Measurements from ENCODE around the gene THADA.
A peak's percentile ranks its signal among the peaks of the same experiment; 100 is the strongest.

Gene THADA

DNA sequence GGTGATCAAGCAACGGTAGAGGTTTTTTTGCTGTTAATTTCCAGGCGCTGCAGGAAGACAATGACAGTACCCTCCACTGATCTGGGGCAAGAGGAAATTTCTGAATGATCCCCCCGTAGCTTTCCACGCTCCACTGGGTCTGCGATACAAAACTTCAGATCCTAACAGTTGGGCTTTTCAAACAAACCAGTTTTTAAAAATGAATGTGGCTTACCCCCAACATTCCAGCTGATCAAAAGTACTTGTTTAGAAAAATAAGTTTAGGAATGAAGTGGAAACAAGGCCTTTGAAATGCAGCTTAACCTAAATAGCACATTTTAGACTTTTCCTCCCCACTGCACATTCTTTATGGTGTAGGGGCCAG, 375.1 kb downstream of the THADA start:
- H3K9me3 Mint-ChIP-seq = no peaks in the 10 kb centered on the region
- peaks cover 40 to 77% of the 10 kb centered on the region in 2 donors for H3K4me1 Mint-ChIP-seq
- ATAC-seq (replicated peaks) (no peak), DNase-seq (no peak)
- peak overlapping the region; percentile 98 for H3K27ac Mint-ChIP-seq
- peak overlapping the region; percentile 86 to 96 for H3K4me3 Mint-ChIP-seq
- peaks cover 0 to 4% of the 10 kb centered on the region in 2 donors for H3K27me3 Mint-ChIP-seq
- peaks cover 15 to 22% of the 10 kb centered on the region in 2 donors for H3K36me3 Mint-ChIP-seq

DNA sequence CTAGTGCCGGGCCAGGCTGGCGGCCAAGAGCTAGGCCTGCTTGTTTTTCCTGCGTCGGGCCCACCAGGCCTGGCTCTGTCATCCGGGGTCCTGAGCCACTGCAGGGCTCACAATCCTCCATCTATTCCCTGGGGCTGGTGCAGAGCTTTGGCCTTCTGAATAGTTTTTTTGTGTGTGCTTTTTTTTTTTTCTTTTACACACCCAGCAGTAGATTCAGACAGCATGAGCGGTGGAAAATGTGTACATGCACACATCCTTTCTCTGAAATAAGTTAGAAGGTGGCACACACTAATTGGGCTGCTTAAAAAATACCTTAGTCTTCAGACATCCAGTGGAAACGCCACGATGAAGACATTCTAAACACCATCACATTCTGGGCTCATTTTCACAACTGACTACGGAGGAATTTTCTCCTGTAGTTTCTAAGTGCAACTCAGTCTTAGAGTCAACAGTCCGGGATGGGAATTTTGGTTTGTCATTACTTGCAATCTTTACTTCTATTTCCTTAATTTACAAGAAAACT, 375.5 kb downstream of the THADA start:
- Mint-ChIP-seq H3K4me3 (peak overlapping the region; percentile 86 to 96), H3K9me3 (no peaks in the 10 kb centered on the region), H3K27me3 (peaks cover 0 to 4% of the 10 kb centered on the region in 2 donors), H3K27ac (peak overlapping the region; percentile 98), H3K36me3 (peaks cover 12 to 19% of the 10 kb centered on the region in 2 donors), H3K4me1 (peaks cover 39 to 72% of the 10 kb centered on the region in 2 donors)
- DNase-seq (no peak), ATAC-seq (replicated peaks) (peak in 1 of 2 donors; percentile 22)

DNA sequence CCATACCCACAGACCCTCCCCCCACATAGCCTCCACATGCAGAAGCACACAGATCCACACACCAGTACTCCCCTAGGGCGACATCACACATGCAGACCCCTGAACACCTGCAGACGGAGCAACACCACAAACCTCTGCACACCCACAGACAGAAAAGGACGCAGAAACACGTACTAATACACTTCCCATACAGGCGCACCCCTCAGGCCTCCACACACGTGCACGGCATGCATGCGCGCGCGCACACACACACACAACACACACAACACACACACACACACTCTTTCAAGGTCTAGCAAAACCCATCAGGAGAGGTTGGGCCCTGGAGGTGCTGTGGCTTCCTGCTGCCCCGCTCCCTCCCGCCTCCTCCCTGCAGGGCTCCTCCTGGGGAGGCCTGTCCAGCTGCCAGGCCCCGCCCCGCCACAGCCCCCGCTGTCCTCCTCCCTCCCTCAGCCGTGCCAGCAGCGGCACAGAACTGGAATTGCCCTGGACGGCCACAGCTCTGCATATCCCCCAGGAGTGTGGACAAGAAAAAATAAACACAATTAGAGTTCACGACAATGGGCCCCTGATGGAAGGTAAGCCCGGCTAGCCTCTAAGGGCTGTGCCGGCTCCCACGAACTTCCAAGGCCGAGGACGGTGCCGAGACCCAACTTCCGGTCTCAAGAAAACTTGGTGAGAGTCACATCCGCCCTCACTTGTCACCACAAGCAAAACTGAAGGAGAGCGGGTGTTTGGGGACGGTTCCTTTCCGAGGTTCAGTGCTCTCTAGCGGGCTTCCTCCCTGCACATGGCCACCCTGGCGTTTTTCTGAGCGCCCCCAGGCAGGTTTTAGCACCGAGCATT, 376.2 kb downstream of the THADA start:
- peak overlapping the region; percentile 86 to 96 for H3K4me3 Mint-ChIP-seq
- peaks cover 0 to 4% of the 10 kb centered on the region in 2 donors for H3K27me3 Mint-ChIP-seq
- peak; percentile 72 to 74 for ATAC-seq (replicated peaks)
- H3K36me3 Mint-ChIP-seq = peaks cover 9 to 16% of the 10 kb centered on the region in 2 donors
- peak overlapping the region; percentile 98 for H3K27ac Mint-ChIP-seq
- peaks cover 39 to 69% of the 10 kb centered on the region in 2 donors for H3K4me1 Mint-ChIP-seq
- no peaks in the 10 kb centered on the region for H3K9me3 Mint-ChIP-seq
- peak; percentile 74 for DNase-seq

DNA sequence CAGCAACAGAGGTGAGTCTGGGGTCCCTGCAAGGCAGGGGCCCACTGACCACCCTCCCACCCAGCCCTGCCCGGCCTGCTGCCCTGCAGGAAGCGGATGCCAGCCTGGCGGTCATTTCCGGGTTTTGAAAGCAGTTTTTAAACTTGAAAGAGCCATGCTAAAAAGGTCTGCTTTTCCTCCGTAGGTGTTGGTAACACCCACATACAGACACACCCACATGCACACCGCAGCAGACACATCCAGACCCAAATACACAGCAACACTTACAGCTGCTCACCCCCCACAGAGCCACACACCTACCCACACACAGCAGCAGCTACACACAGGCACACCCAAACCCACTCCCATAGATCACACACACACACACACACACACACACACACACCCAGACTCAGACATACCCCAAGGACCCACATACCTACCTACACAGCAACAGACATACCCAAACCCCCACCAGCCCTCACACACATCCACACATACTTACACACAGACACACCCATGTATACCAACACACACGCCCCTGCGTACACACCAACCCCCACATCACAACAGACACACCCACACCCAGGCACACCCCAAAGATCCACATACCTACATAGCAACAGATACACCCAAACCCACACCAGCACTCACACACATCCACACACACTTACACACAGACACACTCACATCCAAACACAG, 377.0 kb downstream of the THADA start:
- no peaks in the 10 kb centered on the region for H3K27me3 Mint-ChIP-seq
- peak overlapping the region; percentile 98 for H3K27ac Mint-ChIP-seq
- peaks cover 5 to 10% of the 10 kb centered on the region in 2 donors for H3K36me3 Mint-ChIP-seq
- no peaks in the 10 kb centered on the region for H3K9me3 Mint-ChIP-seq
- peak; percentile 44 for DNase-seq
- peak overlapping the region; percentile 86 to 96 for H3K4me3 Mint-ChIP-seq
- H3K4me1 Mint-ChIP-seq = peaks cover 36 to 62% of the 10 kb centered on the region in 2 donors
- peak; percentile 32 to 44 for ATAC-seq (replicated peaks)

DNA sequence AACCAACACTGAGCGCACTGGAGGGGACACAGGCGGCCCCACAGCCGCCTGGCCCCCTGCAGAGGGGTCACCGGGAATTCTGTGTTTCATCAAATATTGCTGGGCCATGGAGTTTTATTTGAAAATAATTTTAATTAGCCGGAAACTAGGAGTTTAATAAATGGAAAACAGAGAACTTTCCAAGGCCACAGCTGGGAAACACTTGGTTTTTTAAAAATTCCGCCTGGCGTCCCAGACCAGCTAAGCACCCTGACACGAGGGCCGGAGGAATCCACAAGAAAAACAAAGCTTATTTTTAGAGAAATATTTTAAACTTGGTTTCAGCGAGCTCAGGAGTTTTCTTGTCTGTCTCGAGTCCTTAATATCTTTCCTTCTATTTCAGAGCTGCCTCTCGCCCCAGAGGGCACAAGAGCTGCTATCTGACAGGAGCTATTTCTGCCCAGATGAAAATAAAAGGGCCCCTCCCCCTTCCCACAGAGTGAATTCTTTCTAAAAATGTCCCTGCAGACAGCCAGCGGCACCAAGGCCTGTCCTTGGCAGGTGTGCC, 377.6 kb downstream of the THADA start:
- H3K36me3 Mint-ChIP-seq = peaks cover 5 to 6% of the 10 kb centered on the region in 2 donors
- no peaks in the 10 kb centered on the region for H3K9me3 Mint-ChIP-seq
- no peaks in the 10 kb centered on the region for H3K27me3 Mint-ChIP-seq
- no peak for DNase-seq
- ATAC-seq (replicated peaks) = peak; percentile 1 to 2
- peak overlapping the region; percentile 98 for H3K27ac Mint-ChIP-seq
- peaks cover 36 to 58% of the 10 kb centered on the region in 2 donors for H3K4me1 Mint-ChIP-seq
- peak overlapping the region; percentile 86 to 96 for H3K4me3 Mint-ChIP-seq

- H3K9me3 Mint-ChIP-seq = no peaks in the 10 kb centered on the region
- H3K27me3 Mint-ChIP-seq = no peaks in the 10 kb centered on the region
- peaks cover 6% of the 10 kb centered on the region in 2 donors for H3K36me3 Mint-ChIP-seq
- peak overlapping the region; percentile 40 to 96 for H3K4me3 Mint-ChIP-seq
- H3K27ac Mint-ChIP-seq = peak overlapping the region; percentile 98
- DNase-seq = no peak
- no peak for ATAC-seq (replicated peaks)
- peaks cover 39 to 60% of the 10 kb centered on the region in 2 donors for H3K4me1 Mint-ChIP-seq
These were observed 378.3 kb downstream of the THADA start for GRCh38 chr2:43217228-43218154.

- DNase-seq (no peak), ATAC-seq (replicated peaks) (no peak)
- H3K4me1 Mint-ChIP-seq = peaks cover 35 to 57% of the 10 kb centered on the region in 2 donors
- H3K27ac Mint-ChIP-seq = no peak overlapping the region
- no peaks in the 10 kb centered on the region for H3K9me3 Mint-ChIP-seq
- H3K4me3 Mint-ChIP-seq = no peak overlapping the region
- H3K27me3 Mint-ChIP-seq = no peaks in the 10 kb centered on the region
- peaks cover under 1 to 3% of the 10 kb centered on the region in 2 donors for H3K36me3 Mint-ChIP-seq
These were observed 379.2 kb downstream of the THADA start for GRCh38 chr2:43216629-43217028.

DNA sequence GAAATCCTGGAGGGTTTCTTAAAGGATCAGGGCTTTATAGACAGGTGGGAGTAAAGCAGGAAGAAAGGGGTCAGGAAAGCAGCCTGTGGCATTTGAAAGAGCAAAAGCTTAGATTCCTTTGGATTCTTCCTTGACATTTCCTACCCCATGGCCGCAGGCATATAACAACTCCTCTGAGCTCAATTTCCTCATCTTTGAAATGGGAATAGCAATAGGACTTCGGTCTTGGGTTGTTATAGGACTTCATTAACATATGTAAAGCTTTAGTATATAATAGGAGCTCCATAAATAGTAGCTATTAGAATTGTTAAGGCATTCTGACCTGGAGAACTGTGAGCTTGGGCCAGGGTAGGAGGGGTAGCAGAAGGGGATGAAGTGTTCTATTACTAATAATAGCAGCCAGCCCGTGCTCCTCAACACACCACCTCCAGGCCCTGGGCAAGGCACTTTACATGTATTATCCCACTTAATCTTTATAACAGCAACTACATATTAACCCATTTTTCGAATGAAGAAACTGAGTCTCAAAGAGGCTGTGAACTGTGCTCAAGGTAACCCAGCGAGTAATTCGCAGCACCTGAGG, 380.1 kb downstream of the THADA start:
- no peak overlapping the region for H3K27ac Mint-ChIP-seq
- no peak overlapping the region for H3K4me3 Mint-ChIP-seq
- peaks cover 0 to 3% of the 10 kb centered on the region in 2 donors for H3K36me3 Mint-ChIP-seq
- H3K27me3 Mint-ChIP-seq = no peaks in the 10 kb centered on the region
- H3K4me1 Mint-ChIP-seq = peaks cover 32 to 52% of the 10 kb centered on the region in 2 donors
- H3K9me3 Mint-ChIP-seq = no peaks in the 10 kb centered on the region
- ATAC-seq (replicated peaks) (no peak), DNase-seq (no peak)

- DNase-seq (no peak), ATAC-seq (replicated peaks) (no peak)
- Mint-ChIP-seq H3K36me3 (peaks cover 0 to 3% of the 10 kb centered on the region in 2 donors), H3K9me3 (no peaks in the 10 kb centered on the region), H3K4me3 (no peak overlapping the region), H3K27me3 (no peaks in the 10 kb centered on the region), H3K27ac (no peak overlapping the region), H3K4me1 (peaks cover 30 to 47% of the 10 kb centered on the region in 2 donors)
These were observed 381.6 kb downstream of the THADA start for GRCh38 chr2:43214253-43214652.

DNA sequence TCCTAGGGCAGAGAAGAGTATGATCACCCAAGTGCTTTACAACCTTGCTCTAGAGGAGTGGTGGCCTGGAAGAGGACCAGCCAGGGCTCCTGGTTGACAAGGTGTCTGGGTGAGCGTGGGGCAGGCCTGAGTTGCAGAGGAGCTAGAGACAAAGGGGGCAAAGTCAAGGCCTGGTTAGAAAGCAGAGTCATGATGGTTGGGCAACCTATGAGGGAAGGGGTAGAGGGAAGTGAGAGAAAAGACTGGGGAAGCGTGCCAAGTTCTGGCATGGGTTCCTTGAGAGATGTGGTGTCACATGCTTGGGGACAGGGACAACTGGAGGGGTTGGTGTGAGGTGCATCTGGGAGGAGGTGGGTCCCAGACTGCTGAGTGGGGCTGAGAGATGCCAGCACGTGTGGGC, 382.9 kb downstream of the THADA start:
- DNase-seq = peak; percentile 41
- Mint-ChIP-seq H3K9me3 (no peaks in the 10 kb centered on the region), H3K27me3 (no peaks in the 10 kb centered on the region), H3K4me3 (no peak overlapping the region), H3K36me3 (peaks cover 0 to 3% of the 10 kb centered on the region in 2 donors), H3K4me1 (peaks cover 24 to 35% of the 10 kb centered on the region in 2 donors), H3K27ac (peak overlapping the region; percentile 80)
- peak; percentile 83 to 85 for ATAC-seq (replicated peaks)

DNA sequence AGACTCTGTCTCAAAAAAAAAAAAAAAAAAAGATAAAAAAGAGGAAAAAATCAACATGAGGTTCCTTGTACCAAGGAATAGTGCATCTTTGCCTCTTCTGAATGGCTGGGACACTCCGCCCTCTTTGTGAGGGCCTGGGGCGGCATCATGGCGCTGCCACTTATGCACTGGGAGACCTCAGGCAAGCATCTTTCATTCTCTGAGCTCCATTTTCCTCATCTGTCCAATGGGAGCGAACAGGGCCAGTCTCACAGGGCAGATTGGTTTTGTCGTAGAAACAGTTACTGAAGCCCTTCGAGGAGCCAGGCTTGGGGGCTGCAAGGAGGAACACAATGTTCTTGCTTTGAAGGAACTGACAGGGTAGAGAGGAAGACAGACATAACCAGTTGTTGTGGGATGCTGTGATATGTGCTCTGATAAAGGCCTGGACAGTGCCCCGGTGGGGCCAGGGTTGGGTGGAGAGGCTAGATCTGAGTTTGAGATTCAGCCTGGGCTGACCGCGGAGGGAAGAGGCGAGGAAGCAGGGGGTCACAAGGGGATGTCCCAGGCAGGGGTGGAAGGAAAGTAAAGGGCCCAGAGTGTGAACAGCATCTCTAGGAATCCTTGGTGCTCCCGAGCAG, 383.5 kb downstream of the THADA start:
- H3K4me3 Mint-ChIP-seq = no peak overlapping the region
- H3K4me1 Mint-ChIP-seq = peaks cover 26 to 35% of the 10 kb centered on the region in 2 donors

DNA sequence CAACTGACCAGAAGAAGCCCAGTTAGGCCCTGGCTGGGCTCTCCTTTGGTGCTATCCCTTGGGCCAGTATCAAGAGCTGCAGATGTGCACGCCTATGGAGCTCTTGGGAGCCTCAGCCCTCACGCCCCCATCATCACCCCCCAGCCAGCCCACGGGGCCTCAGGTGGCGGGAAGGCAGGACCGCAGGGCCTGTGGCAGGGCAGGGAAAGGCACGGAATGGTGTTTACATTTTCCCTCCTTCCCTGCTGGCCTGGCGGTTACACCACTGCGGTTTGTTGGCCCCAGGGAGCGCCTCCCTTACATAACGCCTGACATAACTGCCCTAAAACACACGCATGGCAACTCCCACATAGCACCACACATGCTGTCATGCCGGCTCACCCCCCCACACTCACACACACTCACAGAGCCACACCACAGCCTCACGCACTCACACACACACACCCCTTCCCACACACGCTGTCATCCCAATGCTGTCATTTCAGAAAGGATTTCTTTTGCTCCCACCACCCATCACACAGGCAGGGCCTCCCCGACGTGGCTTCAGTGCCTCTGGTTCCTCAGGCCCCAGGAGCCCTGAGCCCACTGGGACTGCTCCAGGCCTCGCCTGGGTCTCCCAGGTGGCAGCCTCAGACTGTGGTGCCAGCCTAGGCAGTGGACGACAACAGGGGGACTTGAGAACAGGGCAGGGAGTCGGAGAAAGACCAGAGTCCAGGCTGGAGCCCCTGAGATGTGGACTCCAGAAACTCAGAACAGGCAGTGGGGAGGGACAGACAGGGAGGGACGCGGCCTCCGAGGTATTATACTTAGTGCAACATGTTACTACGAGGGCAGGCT, 385.2 kb downstream of the THADA start:
- Mint-ChIP-seq H3K36me3 (peaks cover 3% of the 10 kb centered on the region in 2 donors), H3K9me3 (no peaks in the 10 kb centered on the region), H3K4me3 (no peak overlapping the region), H3K27me3 (no peaks in the 10 kb centered on the region), H3K4me1 (peaks cover 31 to 50% of the 10 kb centered on the region in 2 donors), H3K27ac (no peak overlapping the region)
- ATAC-seq (replicated peaks) (peak; percentile 52 to 57), DNase-seq (no peak)

More for the DNA sequence above, 383.5 kb downstream of the THADA start:
- Mint-ChIP-seq H3K9me3 (no peaks in the 10 kb centered on the region), H3K36me3 (peaks cover 0 to 3% of the 10 kb centered on the region in 2 donors), H3K27ac (peak overlapping the region; percentile 80), H3K27me3 (no peaks in the 10 kb centered on the region)
- DNase-seq (no peak), ATAC-seq (replicated peaks) (peak in 1 of 2 donors; percentile 22)
